AG08396 (cell line): Measurements from ENCODE around the gene SLMAP.
"Not testable (repeated sequence)": the region's sequence is repeated elsewhere in the genome, so short reads cannot be mapped to it uniquely, and the experiment has no call there.

ENCODE experiments used
- DNase-seq: peaks from one replicate; pipeline ENCODE4 v3.0.0; 2012; ENCODE audit warnings: low spot score, mixed read lengths

The SLMAP gene

GRCh38 chr3:57826952-57827723, 71.0 kb downstream of the SLMAP start:
- no peak for DNase-seq

GRCh38 chr3:57827757-57828156, 71.6 kb downstream of the SLMAP start:
- DNase-seq: no peak

- no peak for DNase-seq
Observed at GRCh38 chr3:57832486-57832885, 76.4 kb downstream of the SLMAP start.

- no peak for DNase-seq
Observed at GRCh38 chr3:57832900-57833313, 76.8 kb downstream of the SLMAP start.

GRCh38 chr3:57833763-57834162, 77.7 kb downstream of the SLMAP start:
- no peak for DNase-seq

GRCh38 chr3:57837686-57838085, 81.6 kb downstream of the SLMAP start:
- no peak for DNase-seq

- DNase-seq: no peak
Observed at GRCh38 chr3:57838627-57839026, 82.5 kb downstream of the SLMAP start.

- DNase-seq: no peak
Observed at GRCh38 chr3:57840473-57840872, 84.4 kb downstream of the SLMAP start.

GRCh38 chr3:57841818-57842217, 85.7 kb downstream of the SLMAP start:
- DNase-seq: no peak

GRCh38 chr3:57848177-57848738, 92.1 kb downstream of the SLMAP start:
- DNase-seq: no peak

GRCh38 chr3:57851304-57851703, 95.2 kb downstream of the SLMAP start:
- no peak for DNase-seq

GRCh38 chr3:57852896-57853295, 96.8 kb downstream of the SLMAP start:
- peak; percentile 12 for DNase-seq

- DNase-seq: no peak
Observed at GRCh38 chr3:57855281-57855680, 99.2 kb downstream of the SLMAP start.

GRCh38 chr3:57855943-57856342, 99.8 kb downstream of the SLMAP start:
- no peak for DNase-seq

- no peak for DNase-seq
Observed at GRCh38 chr3:57856675-57857074, 100.6 kb downstream of the SLMAP start.

- DNase-seq: no peak
Observed at GRCh38 chr3:57862894-57863293, 106.8 kb downstream of the SLMAP start.

- no peak for DNase-seq
Observed at GRCh38 chr3:57863380-57863779, 107.3 kb downstream of the SLMAP start.

GRCh38 chr3:57864853-57865252, 108.7 kb downstream of the SLMAP start:
- no peak for DNase-seq

- not testable (repeated sequence) for DNase-seq
Observed at GRCh38 chr3:57869110-57869509, 113.0 kb downstream of the SLMAP start.

- DNase-seq: no peak
Observed at GRCh38 chr3:57872606-57873005, 116.5 kb downstream of the SLMAP start.

GRCh38 chr3:57876632-57877031, 120.5 kb downstream of the SLMAP start:
- DNase-seq: no peak

- DNase-seq: no peak
Observed at GRCh38 chr3:57877116-57877515, 121.0 kb downstream of the SLMAP start.

GRCh38 chr3:57884436-57884835, 128.3 kb downstream of the SLMAP start:
- not testable (repeated sequence) for DNase-seq

GRCh38 chr3:57889807-57890206, 133.7 kb downstream of the SLMAP start:
- peak; percentile 6 for DNase-seq
